ENCODE data around the gene SCGN.

SCGN gene

DNA sequence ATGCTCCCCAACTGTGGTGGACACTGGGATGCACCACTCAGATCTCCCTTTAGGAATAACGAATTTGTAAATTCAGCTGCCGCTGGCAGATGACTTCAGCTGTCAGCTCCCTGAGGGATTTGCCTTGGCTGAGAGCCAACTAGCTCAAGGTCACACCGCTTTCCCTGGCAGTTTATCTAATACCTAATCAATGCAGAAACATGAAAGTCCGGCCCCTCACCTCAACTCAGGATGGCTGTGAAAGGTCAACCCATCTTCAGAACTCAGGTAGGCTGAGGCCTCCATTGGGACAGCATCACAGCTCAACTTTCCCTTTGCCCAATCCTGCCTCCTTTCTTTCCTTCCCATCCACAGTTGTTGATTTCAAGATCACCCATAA, 22.8 kb upstream of the SCGN start:
- Histone ChIP-seq H2BK12ac (ENCODE audit: low read length) (no peak overlapping the region), H3K9me3 (ENCODE audit: insufficient read depth, low read depth, low read length) (no peaks in the 10 kb centered on the region), H3K27ac (ENCODE audit: low read depth, low read length) (no peak overlapping the region), H3K9ac (ENCODE audit: low read length) (no peak overlapping the region), H4K91ac (ENCODE audit: low read depth, low read length) (no peak overlapping the region), H3K36me3 (ENCODE audit: control insufficient read depth in 1 of 2, insufficient read depth in 2 of 2, low read length in 2 of 2) (no peaks in the 10 kb centered on the region), H3K4me2 (ENCODE audit: low read length) (no peak overlapping the region), H3K23ac (ENCODE audit: low read length) (no peak overlapping the region), H3K4ac (ENCODE audit: low read depth, low read length) (no peak overlapping the region), H2AFZ (ENCODE audit: insufficient read depth, low read length, poor library complexity) (no peak overlapping the region), H4K12ac (ENCODE audit: low read depth, low read length) (no peak overlapping the region), H4K8ac (ENCODE audit: low read depth, low read length) (no peak overlapping the region), H2BK120ac (ENCODE audit: insufficient read depth, low read length, poor library complexity) (no peak overlapping the region), H2AK5ac (ENCODE audit: low read length) (no peak overlapping the region), H3K18ac (ENCODE audit: low read length) (no peak overlapping the region), H3K27me3 (ENCODE audit: insufficient read depth, low read length) (no peaks in the 10 kb centered on the region), H3K4me1 (ENCODE audit: control insufficient read depth in 1 of 2, insufficient read depth in 2 of 2, low read length in 2 of 2) (no peaks in the 10 kb centered on the region), H2BK5ac (ENCODE audit: low read depth, low read length, poor library complexity) (no peak overlapping the region), H3K79me1 (ENCODE audit: low read length) (no peaks in the 10 kb centered on the region), H3K79me2 (ENCODE audit: control insufficient read depth, insufficient read depth, low read length, poor library complexity) (no peaks in the 10 kb centered on the region), H3K14ac (ENCODE audit: low read length) (no peak overlapping the region), H3K4me3 (ENCODE audit: low read depth, low read length) (no peak overlapping the region)
- DNase-seq = no peak
- no CpG with 5 or more reads among the region's 4 CpGs for WGBS (ENCODE audit: extremely low coverage, insufficient coverage, insufficient read length)

DNA sequence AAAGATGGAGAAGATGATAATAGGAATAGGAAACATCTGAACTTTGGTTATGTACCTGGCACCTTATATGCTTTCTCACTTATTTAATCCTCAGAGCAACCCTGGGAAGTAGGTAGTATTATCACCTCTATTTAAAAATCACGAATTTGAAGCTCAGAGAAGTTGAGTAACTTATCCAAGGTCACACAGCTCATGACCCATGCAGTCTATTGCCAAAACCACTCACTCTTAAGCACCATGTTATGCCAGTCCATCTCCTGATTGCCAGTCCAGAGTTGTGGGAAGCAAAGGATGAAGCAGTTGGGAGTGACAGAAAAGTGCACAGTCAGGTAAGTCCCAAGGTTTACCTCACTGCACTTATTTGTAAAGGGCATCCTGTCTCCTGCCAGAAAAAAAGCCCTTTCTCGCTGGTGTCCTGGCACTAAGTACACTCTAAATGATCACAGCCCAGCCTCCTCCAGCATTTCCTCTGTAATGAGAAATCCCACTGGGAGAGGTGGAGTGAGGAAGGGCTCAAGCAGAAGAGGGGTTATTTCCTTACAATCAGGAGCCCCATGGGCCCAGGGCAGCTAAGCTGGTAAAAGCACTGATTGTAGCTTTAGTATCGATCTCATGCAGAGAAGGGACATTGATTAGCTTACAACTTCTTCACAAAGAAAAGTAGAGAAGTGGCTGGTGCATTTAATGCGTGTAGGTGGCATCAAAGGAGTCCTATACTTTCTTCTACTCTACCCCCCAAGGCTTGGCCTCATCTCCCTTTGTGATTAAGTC, 21.3 kb upstream of the SCGN start:
- H2BK5ac ChIP-seq (ENCODE audit: low read depth, low read length, poor library complexity) = no peak overlapping the region
- H3K18ac ChIP-seq (ENCODE audit: low read length) = no peak overlapping the region
- no peak overlapping the region for H2BK12ac ChIP-seq (ENCODE audit: low read length)
- H2BK120ac ChIP-seq (ENCODE audit: insufficient read depth, low read length, poor library complexity) = no peak overlapping the region
- H3K9ac ChIP-seq (ENCODE audit: low read length) = no peak overlapping the region
- peaks cover 1% of the 10 kb centered on the region for H3K79me1 ChIP-seq (ENCODE audit: low read length)
- no peaks in the 10 kb centered on the region for H3K79me2 ChIP-seq (ENCODE audit: control insufficient read depth, insufficient read depth, low read length, poor library complexity)
- no peaks in the 10 kb centered on the region for H3K4me1 ChIP-seq (ENCODE audit: control insufficient read depth in 1 of 2, insufficient read depth in 2 of 2, low read length in 2 of 2)
- no peak overlapping the region for H3K14ac ChIP-seq (ENCODE audit: low read length)
- no peak overlapping the region for H3K27ac ChIP-seq (ENCODE audit: low read depth, low read length)
- H3K36me3 ChIP-seq (ENCODE audit: control insufficient read depth in 1 of 2, insufficient read depth in 2 of 2, low read length in 2 of 2) = no peaks in the 10 kb centered on the region
- no peak overlapping the region for H4K91ac ChIP-seq (ENCODE audit: low read depth, low read length)
- no peak overlapping the region for H3K4ac ChIP-seq (ENCODE audit: low read depth, low read length)
- no peaks in the 10 kb centered on the region for H3K27me3 ChIP-seq (ENCODE audit: insufficient read depth, low read length)
- no peak overlapping the region for H3K4me3 ChIP-seq (ENCODE audit: low read depth, low read length)
- H4K12ac ChIP-seq (ENCODE audit: low read depth, low read length) = no peak overlapping the region
- no peak for DNase-seq
- H2AK5ac ChIP-seq (ENCODE audit: low read length) = no peak overlapping the region
- WGBS (ENCODE audit: extremely low coverage, insufficient coverage, insufficient read length) = no CpG with 5 or more reads among the region's 4 CpGs
- H2AFZ ChIP-seq (ENCODE audit: insufficient read depth, low read length, poor library complexity) = no peak overlapping the region
- H3K23ac ChIP-seq (ENCODE audit: low read length) = no peak overlapping the region
- H3K4me2 ChIP-seq (ENCODE audit: low read length) = no peak overlapping the region
- H3K9me3 ChIP-seq (ENCODE audit: insufficient read depth, low read depth, low read length) = no peaks in the 10 kb centered on the region
- no peak overlapping the region for H4K8ac ChIP-seq (ENCODE audit: low read depth, low read length)

DNA sequence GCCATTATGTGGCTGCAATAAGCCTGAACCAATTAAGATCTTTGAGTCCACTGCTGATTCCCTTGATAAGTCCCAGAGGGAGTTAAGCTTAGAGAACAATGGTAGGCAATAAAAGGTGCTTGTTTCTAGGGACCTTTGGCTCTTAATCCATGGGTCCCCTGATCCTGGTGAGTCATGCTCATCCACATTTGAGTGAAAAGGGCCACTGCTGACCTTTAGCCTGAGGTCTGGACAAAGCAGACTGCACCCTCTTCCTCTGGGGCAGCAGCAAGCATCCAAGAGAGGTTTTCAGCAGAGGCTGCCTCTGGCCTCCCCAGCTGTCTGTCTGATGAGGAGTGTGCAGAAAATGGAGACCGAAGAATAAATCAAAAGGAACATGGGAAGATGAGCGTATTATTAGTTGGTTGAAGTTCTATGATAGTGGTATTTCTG, 16.1 kb upstream of the SCGN start:
- Histone ChIP-seq H4K12ac (ENCODE audit: low read depth, low read length) (no peak overlapping the region), H3K4ac (ENCODE audit: low read depth, low read length) (no peak overlapping the region), H3K27me3 (ENCODE audit: insufficient read depth, low read length) (no peaks in the 10 kb centered on the region), H3K9ac (ENCODE audit: low read length) (no peak overlapping the region), H2AK5ac (ENCODE audit: low read length) (no peak overlapping the region), H2BK120ac (ENCODE audit: insufficient read depth, low read length, poor library complexity) (no peak overlapping the region), H3K23ac (ENCODE audit: low read length) (no peak overlapping the region), H3K18ac (ENCODE audit: low read length) (no peak overlapping the region), H2BK12ac (ENCODE audit: low read length) (no peak overlapping the region), H3K27ac (ENCODE audit: low read depth, low read length) (no peak overlapping the region), H4K8ac (ENCODE audit: low read depth, low read length) (no peak overlapping the region), H3K79me1 (ENCODE audit: low read length) (peaks cover 1% of the 10 kb centered on the region), H3K4me3 (ENCODE audit: low read depth, low read length) (no peak overlapping the region), H4K91ac (ENCODE audit: low read depth, low read length) (no peak overlapping the region), H3K4me2 (ENCODE audit: low read length) (no peak overlapping the region), H3K4me1 (ENCODE audit: control insufficient read depth in 1 of 2, insufficient read depth in 2 of 2, low read length in 2 of 2) (no peaks in the 10 kb centered on the region), H3K14ac (ENCODE audit: low read length) (no peak overlapping the region), H2BK5ac (ENCODE audit: low read depth, low read length, poor library complexity) (no peak overlapping the region), H3K9me3 (ENCODE audit: insufficient read depth, low read depth, low read length) (peaks cover 1% of the 10 kb centered on the region), H3K79me2 (ENCODE audit: control insufficient read depth, insufficient read depth, low read length, poor library complexity) (no peaks in the 10 kb centered on the region), H3K36me3 (ENCODE audit: control insufficient read depth in 1 of 2, insufficient read depth in 2 of 2, low read length in 2 of 2) (no peaks in the 10 kb centered on the region), H2AFZ (ENCODE audit: insufficient read depth, low read length, poor library complexity) (no peak overlapping the region)
- no peak for DNase-seq
- WGBS (ENCODE audit: extremely low coverage, insufficient coverage, insufficient read length) = 100% methylated on average over 2 of the region's 2 CpGs

DNA sequence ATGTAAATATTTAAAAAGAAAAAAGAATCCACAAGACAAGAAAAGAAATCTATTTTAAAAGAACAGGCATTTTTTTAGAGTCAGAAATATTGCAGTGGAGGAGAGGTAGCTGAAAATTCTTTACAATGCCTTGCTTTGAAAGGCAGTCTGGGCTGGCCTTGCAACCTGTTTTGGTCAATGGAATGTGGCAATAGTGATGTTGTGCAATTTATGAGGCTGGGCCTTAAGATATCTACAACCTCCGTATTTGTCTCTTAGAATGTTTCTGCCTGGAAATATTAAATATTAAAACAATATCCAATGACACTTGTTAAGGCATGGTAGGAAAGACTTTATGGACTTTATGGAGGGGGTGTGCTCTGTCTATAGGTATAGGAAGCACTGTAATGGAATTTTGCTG, 14.8 kb upstream of the SCGN start:
- Histone ChIP-seq H3K23ac (ENCODE audit: low read length) (no peak overlapping the region), H3K4me3 (ENCODE audit: low read depth, low read length) (no peak overlapping the region), H3K9ac (ENCODE audit: low read length) (no peak overlapping the region), H2BK120ac (ENCODE audit: insufficient read depth, low read length, poor library complexity) (no peak overlapping the region), H3K4me1 (ENCODE audit: control insufficient read depth in 1 of 2, insufficient read depth in 2 of 2, low read length in 2 of 2) (no peaks in the 10 kb centered on the region), H4K91ac (ENCODE audit: low read depth, low read length) (no peak overlapping the region), H3K27me3 (ENCODE audit: insufficient read depth, low read length) (no peaks in the 10 kb centered on the region), H2BK12ac (ENCODE audit: low read length) (no peak overlapping the region), H3K79me1 (ENCODE audit: low read length) (peaks cover 1% of the 10 kb centered on the region), H3K4me2 (ENCODE audit: low read length) (no peak overlapping the region), H4K8ac (ENCODE audit: low read depth, low read length) (no peak overlapping the region), H3K27ac (ENCODE audit: low read depth, low read length) (no peak overlapping the region), H2AFZ (ENCODE audit: insufficient read depth, low read length, poor library complexity) (no peak overlapping the region), H2AK5ac (ENCODE audit: low read length) (no peak overlapping the region), H3K36me3 (ENCODE audit: control insufficient read depth in 1 of 2, insufficient read depth in 2 of 2, low read length in 2 of 2) (no peaks in the 10 kb centered on the region), H3K79me2 (ENCODE audit: control insufficient read depth, insufficient read depth, low read length, poor library complexity) (no peaks in the 10 kb centered on the region), H3K9me3 (ENCODE audit: insufficient read depth, low read depth, low read length) (peaks cover 1% of the 10 kb centered on the region), H4K12ac (ENCODE audit: low read depth, low read length) (no peak overlapping the region), H3K4ac (ENCODE audit: low read depth, low read length) (no peak overlapping the region), H3K14ac (ENCODE audit: low read length) (no peak overlapping the region), H2BK5ac (ENCODE audit: low read depth, low read length, poor library complexity) (no peak overlapping the region), H3K18ac (ENCODE audit: low read length) (no peak overlapping the region)
- no CpG with 5 or more reads among the region's 1 CpG for WGBS (ENCODE audit: extremely low coverage, insufficient coverage, insufficient read length)
- no peak for DNase-seq
